ENCODE results near the gene SENP1. TPM values are rescaled to one million over a fixed set of nuclear protein-coding genes. Genes with fewer than 3 reads are reported as not detected.

Gene SENP1
- total and polyA plus RNA-seq, 2 of the 4 experiments (the other 2 are of a cell fraction), result 7.2 to 25.3 TPM

DNA sequence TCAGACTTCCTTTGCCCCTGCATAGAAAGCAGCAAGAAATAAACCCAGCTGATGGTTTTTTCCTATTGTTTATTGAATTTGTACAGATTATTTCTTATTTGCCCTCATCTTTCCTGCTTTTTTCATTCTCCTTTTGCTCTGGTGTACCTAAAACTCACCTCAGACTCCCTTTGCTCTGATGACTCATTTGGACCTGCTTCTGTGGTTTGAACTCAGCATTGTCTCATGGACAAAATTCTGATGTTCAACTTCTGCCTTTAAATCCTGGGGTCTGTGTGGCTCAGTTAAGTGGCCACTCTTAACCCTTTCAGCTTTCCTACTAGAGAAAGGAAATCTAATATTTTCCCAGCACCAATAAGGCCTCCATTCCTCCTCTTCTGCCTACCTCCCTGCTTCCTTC lies 3.5 kb upstream of the SENP1 start:
- Histone ChIP-seq H3K9ac (ENCODE audit: low read depth, low read length) (no peak overlapping the region), H2BK15ac (ENCODE audit: low read depth, low read length) (no peak overlapping the region), H4K20me1 (ENCODE audit: insufficient read depth, low read length) (no peaks in the 10 kb centered on the region), H3K4me2 (ENCODE audit: low read depth, low read length) (no peak overlapping the region), H3K23ac (ENCODE audit: low read depth, low read length) (no peak overlapping the region), H3K27ac (ENCODE audit: insufficient read depth, low read length) (no peak overlapping the region), H2AFZ (replicated peaks; ENCODE audit: low read length, poor library complexity) (no peak overlapping the region), H3K79me1 (ENCODE audit: low read depth in 1 of 2, low read length in 2 of 2) (peaks cover 17 to 23% of the 10 kb centered on the region in 2 experiments), H3K4ac (ENCODE audit: low read depth, low read length) (no peak overlapping the region), H2BK5ac (ENCODE audit: low read depth, low read length, poor library complexity, severe bottlenecking) (no peak overlapping the region), H3K56ac (ENCODE audit: extremely low read depth, insufficient read depth, low read length) (no peak overlapping the region), H4K5ac (ENCODE audit: low read depth, low read length) (no peak overlapping the region), H3K9me3 (ENCODE audit: control insufficient read depth, insufficient read depth, low read length) (no peaks in the 10 kb centered on the region), H3K36me3 (ENCODE audit: control insufficient read depth, insufficient read depth, low read length) (no peaks in the 10 kb centered on the region), H3K4me1 (ENCODE audit: control insufficient read depth, insufficient read depth, low read length) (peaks cover 6% of the 10 kb centered on the region), H3K27me3 (ENCODE audit: control insufficient read depth, insufficient read depth, low read length) (peaks cover 9% of the 10 kb centered on the region), H2AK5ac (ENCODE audit: low read depth, low read length) (no peak overlapping the region), H2AK9ac (replicated peaks; ENCODE audit: low read depth, low read length, poor library complexity) (no peak overlapping the region), H3K4me3 (ENCODE audit: insufficient read depth, low read depth, low read length) (no peak overlapping the region), H2BK20ac (ENCODE audit: low read depth, low read length) (no peak overlapping the region), H4K8ac (ENCODE audit: low read depth in 2 of 2, low read length in 2 of 2) (no peak overlapping the region), H3K9me1 (ENCODE audit: insufficient read depth, low read length) (0 out of 2 replicates have a peak, but pooled peaks cover 2% of the 10 kb centered on the region), H2BK120ac (ENCODE audit: low read depth, low read length) (no peak overlapping the region), H3K14ac (replicated peaks; ENCODE audit: low read depth, low read length) (no peak overlapping the region), H3K18ac (ENCODE audit: low read depth, low read length) (no peak overlapping the region), H4K91ac (ENCODE audit: insufficient read depth, low read depth, low read length) (no peak overlapping the region)
- POLR2A ChIA-PET (ENCODE audit: unreplicated experiment), result no interaction called here
- in situ Hi-C loops (cut with MboI; ENCODE audit: low sequenced_read_pairs), result no loop called here
- DNase-seq (no peak), ATAC-seq (ENCODE audit: low read depth) (no peak)
- dilution Hi-C loops (cut with HindIII; ENCODE audit: low sequenced_read_pairs, unreplicated experiment), result no loop called here
- BruUV-seq (replicated peaks), result no TSS peak
- CTCF ChIA-PET, result no interaction called here
- TF ChIP-seq, protein P1, sequence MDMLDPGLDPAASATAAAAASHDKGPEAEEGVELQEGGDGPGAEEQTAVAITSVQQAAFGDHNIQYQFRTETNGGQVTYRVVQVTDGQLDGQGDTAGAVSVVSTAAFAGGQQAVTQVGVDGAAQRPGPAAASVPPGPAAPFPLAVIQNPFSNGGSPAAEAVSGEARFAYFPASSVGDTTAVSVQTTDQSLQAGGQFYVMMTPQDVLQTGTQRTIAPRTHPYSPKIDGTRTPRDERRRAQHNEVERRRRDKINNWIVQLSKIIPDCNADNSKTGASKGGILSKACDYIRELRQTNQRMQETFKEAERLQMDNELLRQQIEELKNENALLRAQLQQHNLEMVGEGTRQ (IDR thresholded peaks at IDR 0.05; ENCODE audit: low read depth, low read length), result no peak
- TF ChIP-seq, protein P2, sequence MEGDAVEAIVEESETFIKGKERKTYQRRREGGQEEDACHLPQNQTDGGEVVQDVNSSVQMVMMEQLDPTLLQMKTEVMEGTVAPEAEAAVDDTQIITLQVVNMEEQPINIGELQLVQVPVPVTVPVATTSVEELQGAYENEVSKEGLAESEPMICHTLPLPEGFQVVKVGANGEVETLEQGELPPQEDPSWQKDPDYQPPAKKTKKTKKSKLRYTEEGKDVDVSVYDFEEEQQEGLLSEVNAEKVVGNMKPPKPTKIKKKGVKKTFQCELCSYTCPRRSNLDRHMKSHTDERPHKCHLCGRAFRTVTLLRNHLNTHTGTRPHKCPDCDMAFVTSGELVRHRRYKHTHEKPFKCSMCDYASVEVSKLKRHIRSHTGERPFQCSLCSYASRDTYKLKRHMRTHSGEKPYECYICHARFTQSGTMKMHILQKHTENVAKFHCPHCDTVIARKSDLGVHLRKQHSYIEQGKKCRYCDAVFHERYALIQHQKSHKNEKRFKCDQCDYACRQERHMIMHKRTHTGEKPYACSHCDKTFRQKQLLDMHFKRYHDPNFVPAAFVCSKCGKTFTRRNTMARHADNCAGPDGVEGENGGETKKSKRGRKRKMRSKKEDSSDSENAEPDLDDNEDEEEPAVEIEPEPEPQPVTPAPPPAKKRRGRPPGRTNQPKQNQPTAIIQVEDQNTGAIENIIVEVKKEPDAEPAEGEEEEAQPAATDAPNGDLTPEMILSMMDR (conservative IDR thresholded peaks at IDR 0.05; ENCODE audit: low read depth, low read length), result no peak
- TF ChIP-seq RAD21 (IDR thresholded peaks at IDR 0.05; ENCODE audit: low read length) (no peak), RCOR1 (IDR thresholded peaks at IDR 0.05; ENCODE audit: insufficient replicate concordance, low read length) (no peak), MAZ (IDR thresholded peaks at IDR 0.05; ENCODE audit: borderline replicate concordance, low read depth, low read length) (no peak), FOS (IDR thresholded peaks at IDR 0.05; ENCODE audit: low read depth, low read length) (no peak)
- TF ChIP-seq, protein P3, sequence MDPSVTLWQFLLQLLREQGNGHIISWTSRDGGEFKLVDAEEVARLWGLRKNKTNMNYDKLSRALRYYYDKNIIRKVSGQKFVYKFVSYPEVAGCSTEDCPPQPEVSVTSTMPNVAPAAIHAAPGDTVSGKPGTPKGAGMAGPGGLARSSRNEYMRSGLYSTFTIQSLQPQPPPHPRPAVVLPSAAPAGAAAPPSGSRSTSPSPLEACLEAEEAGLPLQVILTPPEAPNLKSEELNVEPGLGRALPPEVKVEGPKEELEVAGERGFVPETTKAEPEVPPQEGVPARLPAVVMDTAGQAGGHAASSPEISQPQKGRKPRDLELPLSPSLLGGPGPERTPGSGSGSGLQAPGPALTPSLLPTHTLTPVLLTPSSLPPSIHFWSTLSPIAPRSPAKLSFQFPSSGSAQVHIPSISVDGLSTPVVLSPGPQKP (IDR thresholded peaks at IDR 0.05; ENCODE audit: borderline replicate concordance, low read depth, low read length), result no peak
- intact Hi-C loops (cut with micrococcal nuclease), result no loop called here

Measured in IMR-90 (cell line).